H9 (cell line): ENCODE data around the gene CLMN. TPM values are rescaled to one million over a fixed set of nuclear protein-coding genes. Genes with fewer than 3 reads are reported as not detected.

Experiments used
- DNase-seq: peaks from one replicate; pipeline ENCODE4 v3.0.0-alpha.2; 2017
- H2AFZ ChIP-seq: one replicate; pipeline ENCODE4 v1.6.1; 2013; ENCODE audit warnings: mild to moderate bottlenecking, low read length, control low read depth, moderate library complexity
- H2AK5ac ChIP-seq: 2 replicates; pipeline ENCODE4 v1.6.1; 2013; ENCODE audit warnings: low read length, control low read depth, mixed read lengths; ENCODE audit not compliant: insufficient read length
- H2BK120ac ChIP-seq: one replicate; pipeline ENCODE4 v1.6.1; 2013; ENCODE audit warnings: low read depth, mild to moderate bottlenecking, low read length, control low read depth, inconsistent platforms; ENCODE audit not compliant: poor library complexity, severe bottlenecking
- H2BK12ac ChIP-seq: 2 replicates; pipeline ENCODE4 v1.6.1; 2013; ENCODE audit warnings: low read length, control low read depth, mixed read lengths, low read depth; ENCODE audit not compliant: insufficient read length
- H2BK15ac ChIP-seq: 2 replicates; pipeline ENCODE4 v1.6.1; 2013; ENCODE audit warnings: low read depth, low read length, control low read depth
- H2BK20ac ChIP-seq: one replicate; pipeline ENCODE4 v1.6.1; 2013; ENCODE audit warnings: low read depth, mild to moderate bottlenecking, low read length, control low read depth, inconsistent platforms; ENCODE audit not compliant: poor library complexity, severe bottlenecking
- H2BK5ac ChIP-seq: 2 replicates; pipeline ENCODE4 v1.6.1; 2013; ENCODE audit warnings: low read length, control low read depth, mixed read lengths; ENCODE audit not compliant: insufficient read length
- H3K14ac ChIP-seq: 2 replicates; pipeline ENCODE4 v1.6.1; 2013; ENCODE audit warnings: low read length, control low read depth; ENCODE audit not compliant: insufficient read depth
- H3K18ac ChIP-seq: 2 replicates; pipeline ENCODE4 v1.6.1; 2013; ENCODE audit warnings: low read depth, mild to moderate bottlenecking, mixed read lengths, low read length, control low read depth; ENCODE audit not compliant: insufficient read length
- H3K23ac ChIP-seq: 2 replicates; pipeline ENCODE4 v1.6.1; 2013; ENCODE audit warnings: low read length, control low read depth, mixed read lengths, low read depth; ENCODE audit not compliant: insufficient read length
- H3K23me2 ChIP-seq: 2 replicates; pipeline ENCODE4 v1.6.1; 2013; ENCODE audit warnings: low read depth, mild to moderate bottlenecking, mixed read lengths, low read length, control low read depth; ENCODE audit not compliant: insufficient read length, poor library complexity, severe bottlenecking
- H3K27ac ChIP-seq: 2 replicates; pipeline ENCODE4 v1.5.1; 2013; ENCODE audit warnings: low read length, control low read depth, mixed read lengths, low read depth; ENCODE audit not compliant: insufficient read length
- H3K27me3 ChIP-seq: 2 replicates; pipeline ENCODE4 v1.6.1; 2013; ENCODE audit warnings: low read length, control low read depth, inconsistent platforms; ENCODE audit not compliant: insufficient read depth
- H3K4ac ChIP-seq: 2 replicates; pipeline ENCODE4 v1.6.1; 2013; ENCODE audit warnings: low read depth, mild to moderate bottlenecking, control low read depth, inconsistent platforms, low read length, moderate library complexity
- H3K4me1 ChIP-seq: 2 replicates; pipeline ENCODE4 v1.6.1; 2013; ENCODE audit warnings: low read length, control low read depth, inconsistent platforms; ENCODE audit not compliant: insufficient read depth
- H3K4me2 ChIP-seq: 2 replicates; pipeline ENCODE4 v1.6.1; 2013; ENCODE audit warnings: low read length, control low read depth, mixed read lengths; ENCODE audit not compliant: insufficient read length, insufficient read depth
- H3K56ac ChIP-seq: 2 replicates; pipeline ENCODE4 v1.6.1; 2013; ENCODE audit warnings: low read depth, mild to moderate bottlenecking, mixed read lengths, low read length, control low read depth; ENCODE audit not compliant: insufficient read length
- H3K79me1 ChIP-seq: 2 replicates; pipeline ENCODE4 v1.6.1; 2013; ENCODE audit warnings: low read depth, mild to moderate bottlenecking, moderate library complexity, low read length, control low read depth, inconsistent platforms; ENCODE audit not compliant: insufficient read depth, poor library complexity, severe bottlenecking
- H3K79me2 ChIP-seq: 2 replicates; pipeline ENCODE4 v1.6.1; 2013; ENCODE audit warnings: low read length, control low read depth, inconsistent platforms; ENCODE audit not compliant: insufficient read depth
- H3K9ac ChIP-seq: 2 replicates; pipeline ENCODE4 v1.6.1; 2013; ENCODE audit warnings: low read length, control low read depth, mixed read lengths; ENCODE audit not compliant: insufficient read length; ENCODE audit errors: extremely low read depth
- H3K9me3 ChIP-seq: one replicate; pipeline ENCODE4 v1.6.1; 2013; ENCODE audit warnings: low read depth, low read length, inconsistent platforms; ENCODE audit not compliant: control insufficient read depth
- H3T11ph ChIP-seq: one replicate; pipeline ENCODE4 v1.6.1; 2013; ENCODE audit warnings: mild to moderate bottlenecking, low read length, control low read depth, inconsistent platforms
- H4K20me1 ChIP-seq: one replicate; pipeline ENCODE4 v1.6.1; 2013; ENCODE audit not compliant: control insufficient read depth, insufficient read length, insufficient read depth
- H4K5ac ChIP-seq: 2 replicates; pipeline ENCODE4 v1.6.1; 2013; ENCODE audit warnings: low read depth, mild to moderate bottlenecking, mixed read lengths, low read length, control low read depth; ENCODE audit not compliant: insufficient read length
- H4K8ac ChIP-seq: replicated peaks from 2 replicates; pipeline ENCODE4 v1.6.1; 2013; ENCODE audit warnings: low read length, control low read depth, mixed read lengths, low read depth; ENCODE audit not compliant: insufficient read length
- H4K91ac ChIP-seq: 2 replicates; pipeline ENCODE4 v1.6.1; 2013; ENCODE audit warnings: low read depth, mild to moderate bottlenecking, moderate library complexity, mixed read lengths, low read length, control low read depth; ENCODE audit not compliant: insufficient read length
- H3K27ac Mint-ChIP-seq, 3 experiments: 2 replicates in 2 of 3; 3 replicates in 1 of 3; pipeline ENCODE4 v1.8.0; 2020 to 2021; ENCODE audit warnings: mixed read lengths in 3 of 3, mild to moderate bottlenecking in 1 of 3, moderate library complexity in 1 of 3
- H3K27me3 Mint-ChIP-seq: 2 replicates; pipeline ENCODE4 v1.8.0; 2021; ENCODE audit warnings: low read depth, mild to moderate bottlenecking, moderate library complexity, mixed read lengths
- H3K36me3 Mint-ChIP-seq, 3 experiments: 2 replicates in 2 of 3; 3 replicates in 1 of 3; pipeline ENCODE4 v1.8.0; 2020 to 2021; ENCODE audit warnings: low read depth in 3 of 3, mixed read lengths in 3 of 3; ENCODE audit not compliant: insufficient read depth in 1 of 3
- H3K4me1 Mint-ChIP-seq, 2 experiments: 2 replicates each; pipeline ENCODE4 v1.8.0; 2020; ENCODE audit warnings: mixed read lengths in 2 of 2
- H3K4me3 Mint-ChIP-seq, 2 experiments: 2 replicates in 1 of 2; 3 replicates in 1 of 2; pipeline ENCODE4 v1.8.0; 2020 to 2021; ENCODE audit warnings: mild to moderate bottlenecking in 2 of 2, mixed read lengths in 2 of 2, moderate library complexity in 1 of 2
- H3K9me3 Mint-ChIP-seq, 2 experiments: 2 replicates in 1 of 2; 3 replicates in 1 of 2; pipeline ENCODE4 v1.8.0; 2020; ENCODE audit warnings: mild to moderate bottlenecking in 2 of 2, mixed read lengths in 2 of 2, moderate library complexity in 1 of 2
- CTCF ChIP-seq: fragments of 200-600 bp; sonication (generic); conservative IDR thresholded peaks from 3 replicates; pipeline ENCODE4 v1.8.0; 2021; ENCODE audit warnings: antibody characterized with exemption, mild to moderate bottlenecking
- WGBS: extraction: QIAGEN DNeasy Blood & Tissue Kit; methylation state at CpG from one replicate; pipeline ENCODE4 v1.1.7; 2013; ENCODE audit warnings: missing lambda C conversion rate, low lambda C conversion rate, mixed read lengths; ENCODE audit not compliant: insufficient read length; ENCODE audit errors: extremely low coverage; 5-methylcytosine and 5-hydroxymethylcytosine counted together
- total RNA-seq: library from RNA; stranded (reverse); gene quantifications from 2 replicates; pipeline ENCODE4 v1.2.1, GENCODE V29; 2021

CLMN gene
- total RNA-seq, 1 experiment from 2014 or later = 7.6 TPM

DNA sequence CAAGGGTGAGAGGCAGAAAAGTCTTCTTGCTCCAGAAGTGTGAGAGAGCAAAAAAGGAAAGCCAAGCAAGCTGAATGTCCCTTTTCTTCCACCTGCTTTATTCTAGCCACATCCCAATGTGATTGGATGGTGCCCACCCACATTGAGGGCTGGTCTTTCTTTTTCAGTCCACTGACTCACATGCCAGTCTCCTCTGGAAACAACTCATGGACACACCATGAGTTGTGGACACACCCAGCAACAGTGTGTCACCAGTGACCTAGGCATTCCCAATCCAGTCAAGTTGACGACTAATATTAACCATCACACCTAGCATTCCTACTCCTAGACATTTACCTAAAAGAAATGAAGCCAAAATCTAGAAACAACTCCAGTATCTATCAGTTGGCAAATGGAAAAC is 155.2 kb downstream of the CLMN start:
- no peak overlapping the region for H3K23ac ChIP-seq
- H3K27me3 ChIP-seq = no peaks in the 10 kb centered on the region; the same call in 1 of the 2 replicates
- H2AK5ac ChIP-seq = no peak overlapping the region
- DNase-seq = no peak
- H2BK5ac ChIP-seq = no peak overlapping the region
- no peak overlapping the region for H3K27ac ChIP-seq
- no peaks in the 10 kb centered on the region; the same call in 1 of the 2 replicates for H3K4me1 ChIP-seq
- no CpG with 5 or more reads among the region's 1 CpG for WGBS
- no peaks in the 10 kb centered on the region for H4K20me1 ChIP-seq
- H3K4me2 ChIP-seq = no peak overlapping the region
- no peak overlapping the region for H2BK12ac ChIP-seq
- H4K8ac ChIP-seq = no peak overlapping the region
- H4K91ac ChIP-seq = no peak overlapping the region
- no peak overlapping the region for H2BK15ac ChIP-seq
- Mint-ChIP-seq H3K36me3 (peaks cover 10 to 40% (median 12%) of the 10 kb centered on the region in 3 experiments; a peak in 6 of 7 replicates), H3K9me3 (peaks cover 19 to 27% of the 10 kb centered on the region in 2 experiments), H3K27me3 (no peaks in the 10 kb centered on the region), H3K27ac (no peak overlapping the region), H3K4me3 (no peak overlapping the region), H3K4me1 (peaks cover 24 to 29% of the 10 kb centered on the region in 2 experiments)
- no peak overlapping the region for H3K4ac ChIP-seq
- H4K5ac ChIP-seq = no peak overlapping the region
- TF ChIP-seq CTCF = no peak
- no peak overlapping the region for H3K56ac ChIP-seq
- no peak overlapping the region for H3K18ac ChIP-seq
- no peaks in the 10 kb centered on the region for H3K79me1 ChIP-seq
- no peaks in the 10 kb centered on the region for H3K23me2 ChIP-seq
- H2BK120ac ChIP-seq = no peak overlapping the region
- no peak overlapping the region for H3K9ac ChIP-seq
- no peak overlapping the region for H3K14ac ChIP-seq
- H3K9me3 ChIP-seq = peaks cover 6% of the 10 kb centered on the region
- H2AFZ ChIP-seq = no peak overlapping the region
- no peaks in the 10 kb centered on the region for H3K79me2 ChIP-seq
- no peak overlapping the region for H3T11ph ChIP-seq
- H2BK20ac ChIP-seq = no peak overlapping the region
